Panc1 (cell line): Measurements from ENCODE around the gene MMP28. TPM values are rescaled to one million over a fixed set of nuclear protein-coding genes. Genes with fewer than 3 reads are reported as not detected.

Experiments used
- ATAC-seq: fragments of 200-7000 bp; cut with Tn5 transposase; 2 replicates; pipeline ENCODE4 v1.9.1; 2020; ENCODE audit warnings: mild to moderate bottlenecking, moderate library complexity
- BruUV-seq: library from RNA; stranded (reverse); fragments of 400-500 nt; replicated peaks from 2 replicates; lab custom pipeline; 2021; lab: Mats Ljungman, UMichigan
- CTCF ChIA-PET: fragments of 300-600 bp; sonication (Branson Sonifier 250); formaldehyde crosslinking; loops from one replicate; lab custom pipeline; 2022; ENCODE audit warnings: antibody characterized with exemption; lab: Charles Lee
- POLR2A ChIA-PET: fragments of 300-600 bp; sonication (Branson Sonifier 250); formaldehyde crosslinking; loops from one replicate; lab custom pipeline; 2022; ENCODE audit warnings: antibody characterized with exemption; lab: Charles Lee
- DNase-seq: peaks from one replicate; pipeline ENCODE4 v3.0.0-alpha.2; 2010; ENCODE audit warnings: low read depth, low spot score
- H3K27ac ChIP-seq: 2 replicates; pipeline ENCODE4 v1.5.1; 2011; ENCODE audit warnings: mild to moderate bottlenecking, low read length, inconsistent platforms
- H3K27me3 ChIP-seq: fragments of 200-500 bp; sonication (Bioruptor generic); 2 replicates; pipeline ENCODE4 v1.6.0; 2014; ENCODE audit warnings: low read length, inconsistent platforms; ENCODE audit not compliant: control insufficient read depth, insufficient read depth
- H3K36me3 ChIP-seq: fragments of 200-500 bp; sonication (Bioruptor generic); 2 replicates; pipeline ENCODE4 v1.5.1; 2014; ENCODE audit warnings: inconsistent platforms, mild to moderate bottlenecking, low read length, moderate library complexity; ENCODE audit not compliant: control insufficient read depth, insufficient read depth
- H3K4me1 ChIP-seq: 2 replicates; pipeline ENCODE4 v1.5.1; 2011; ENCODE audit warnings: inconsistent platforms, mild to moderate bottlenecking, low read length, moderate library complexity; ENCODE audit not compliant: control insufficient read depth, insufficient read depth
- H3K4me3 ChIP-seq, 2 experiments: 2 replicates each; pipeline ENCODE4 v1.5.1; 2011 to 2012; ENCODE audit warnings: low read depth in 2 of 2, low read length in 2 of 2, mild to moderate bottlenecking in 2 of 2, inconsistent platforms in 1 of 2, moderate library complexity in 1 of 2
- H3K9me3 ChIP-seq: fragments of 200-500 bp; sonication (Bioruptor generic); 2 replicates; pipeline ENCODE4 v1.5.1; 2014; ENCODE audit warnings: low read depth, mild to moderate bottlenecking, inconsistent platforms, low read length, moderate library complexity; ENCODE audit not compliant: control insufficient read depth, insufficient read depth
- CTCF ChIP-seq: fragments of 450-650 bp; IDR thresholded peaks from 2 replicates; pipeline ENCODE4 v1.5.1; 2017; ENCODE audit warnings: mild to moderate bottlenecking
- POLR2AphosphoS5 ChIP-seq: IDR thresholded peaks from 2 replicates; pipeline ENCODE4 v1.6.1; 2012; ENCODE audit warnings: mild to moderate bottlenecking, low read depth, low read length, moderate library complexity
- REST ChIP-seq, 2 experiments: IDR thresholded peaks; 2 replicates each; pipeline ENCODE4 v1.6.1; 2011 to 2012; ENCODE audit warnings: low read depth in 2 of 2, control low read depth in 1 of 2, low read length in 1 of 2, mild to moderate bottlenecking in 1 of 2, moderate library complexity in 1 of 2; ENCODE audit not compliant: insufficient read depth in 1 of 2
- SIN3A ChIP-seq: IDR thresholded peaks from 2 replicates; pipeline ENCODE4 v1.6.1; 2012; ENCODE audit warnings: low read depth, mild to moderate bottlenecking, low read length, moderate library complexity, borderline replicate concordance; ENCODE audit not compliant: insufficient read depth
- TCF7L2 ChIP-seq: IDR thresholded peaks from 2 replicates; pipeline ENCODE4 v1.6.1; 2011; ENCODE audit warnings: mild to moderate bottlenecking, low read depth, low read length, inconsistent platforms
- in situ Hi-C: cut with HindIII; loops from 2 replicates; pipeline ENCODE4 v1.10.0; 2016; ENCODE audit warnings: low sequenced_read_pairs, low pct_unique_long_range_greater_than_20kb
- intact Hi-C: fragments of 100-400 bp; cut with micrococcal nuclease; formaldehyde crosslinking; loops from one replicate; pipeline ENCODE4 v1.10.0; 2022; ENCODE audit not compliant: unreplicated experiment
- total RNA-seq: library from RNA; stranded (reverse); gene quantifications from one replicate; pipeline ENCODE4 v1.2.1, GENCODE V29; 2021; ENCODE audit not compliant: unreplicated experiment

MMP28 gene
- total RNA-seq, 1 experiment from 2014 or later, result 1.6 TPM

- ATAC-seq, result no peak
- TF ChIP-seq POLR2AphosphoS5 (no peak), REST (IDR thresholded peaks at IDR 0.05; ENCODE audit: insufficient read depth in 1 of 2, low read depth in 2 of 2, low read length in 1 of 2) (no peak), CTCF (no peak), SIN3A (no peak), TCF7L2 (no peak)
- no TSS peak for BruUV-seq
- H3K9me3 ChIP-seq, result no peaks in the 10 kb centered on the region
- peaks cover 26% of the 10 kb centered on the region for H3K4me1 ChIP-seq
- no peak for DNase-seq
- no peaks in the 10 kb centered on the region for H3K36me3 ChIP-seq
- H3K27me3 ChIP-seq, result peaks cover 9% of the 10 kb centered on the region
- intact Hi-C loops, result no loop called here
- H3K27ac ChIP-seq, result no peak overlapping the region
- in situ Hi-C loops, result no loop called here
- CTCF ChIA-PET, result interaction anchor here (1.7 kb wide), 1 partner anchor 28 kb away, joined by 5 read pairs; no protein-coding TSS in a partner anchor
- no peak overlapping the region for H3K4me3 ChIP-seq
- POLR2A ChIA-PET, result no interaction called here
Measured at GRCh38 chr17:35791681-35792350, 3.6 kb downstream of the MMP28 start.

- DNase-seq (no peak), ATAC-seq (no peak)
- no peak overlapping the region for H3K4me3 ChIP-seq
- H3K36me3 ChIP-seq, result no peaks in the 10 kb centered on the region
- TF ChIP-seq POLR2AphosphoS5 (no peak), SIN3A (no peak), REST (IDR thresholded peaks at IDR 0.05; ENCODE audit: insufficient read depth in 1 of 2, low read depth in 2 of 2, low read length in 1 of 2) (no peak), CTCF (no peak), TCF7L2 (no peak)
- BruUV-seq, result no TSS peak
- peaks cover 29% of the 10 kb centered on the region for H3K4me1 ChIP-seq
- H3K27ac ChIP-seq, result no peak overlapping the region
- intact Hi-C loops, result no loop called here
- H3K9me3 ChIP-seq, result no peaks in the 10 kb centered on the region
- ChIA-PET CTCF (no interaction called here), POLR2A (no interaction called here)
- H3K27me3 ChIP-seq, result peaks cover 2% of the 10 kb centered on the region; the same call in 1 of the 2 replicates
- in situ Hi-C loops, result no loop called here
Measured at GRCh38 chr17:35790841-35791240, 4.6 kb downstream of the MMP28 start.
